GM12865 (cell line): ENCODE data around the gene SDC1.
A peak's percentile ranks its signal among the peaks of the same experiment; 100 is the strongest.

ENCODE experiments used
- DNase-seq: peaks from one replicate; pipeline ENCODE4 v3.0.0; 2010; ENCODE audit warnings: low read depth
- H3K4me3 ChIP-seq: 2 replicates; pipeline ENCODE4 v1.5.1; 2011; ENCODE audit warnings: mild to moderate bottlenecking, low read depth, low read length, control low read depth
- TF ChIP-seq, protein P1 (sequence below): IDR thresholded peaks from 2 replicates; pipeline ENCODE4 v1.5.1; 2011; ENCODE audit warnings: low read length, control low read depth, low read depth, inconsistent platforms; ENCODE audit not compliant: insufficient read depth; ENCODE audit errors: missing control alignments

SDC1 gene

DNA sequence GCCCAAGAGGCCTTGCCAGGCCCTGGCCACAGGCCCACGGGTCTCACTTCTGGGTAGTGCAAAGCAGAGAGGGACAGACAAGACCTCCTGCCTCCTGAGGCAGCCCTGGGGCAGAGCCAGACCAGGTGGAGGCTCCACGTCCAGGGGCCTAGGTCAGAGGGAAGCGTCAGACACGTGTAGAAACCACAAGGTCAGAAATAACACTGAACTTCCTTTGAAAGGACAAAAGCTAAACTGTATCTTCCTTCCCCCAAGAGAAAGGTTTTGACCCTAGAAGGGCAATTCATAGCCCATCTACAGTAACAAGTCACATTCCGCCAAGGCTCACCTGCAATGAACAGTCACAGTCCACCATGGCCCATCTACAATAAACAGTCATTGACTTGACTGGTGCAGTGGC is 17.9 kb downstream of the SDC1 start:
- DNase-seq = peak; percentile 62
- TF ChIP-seq, protein P1, sequence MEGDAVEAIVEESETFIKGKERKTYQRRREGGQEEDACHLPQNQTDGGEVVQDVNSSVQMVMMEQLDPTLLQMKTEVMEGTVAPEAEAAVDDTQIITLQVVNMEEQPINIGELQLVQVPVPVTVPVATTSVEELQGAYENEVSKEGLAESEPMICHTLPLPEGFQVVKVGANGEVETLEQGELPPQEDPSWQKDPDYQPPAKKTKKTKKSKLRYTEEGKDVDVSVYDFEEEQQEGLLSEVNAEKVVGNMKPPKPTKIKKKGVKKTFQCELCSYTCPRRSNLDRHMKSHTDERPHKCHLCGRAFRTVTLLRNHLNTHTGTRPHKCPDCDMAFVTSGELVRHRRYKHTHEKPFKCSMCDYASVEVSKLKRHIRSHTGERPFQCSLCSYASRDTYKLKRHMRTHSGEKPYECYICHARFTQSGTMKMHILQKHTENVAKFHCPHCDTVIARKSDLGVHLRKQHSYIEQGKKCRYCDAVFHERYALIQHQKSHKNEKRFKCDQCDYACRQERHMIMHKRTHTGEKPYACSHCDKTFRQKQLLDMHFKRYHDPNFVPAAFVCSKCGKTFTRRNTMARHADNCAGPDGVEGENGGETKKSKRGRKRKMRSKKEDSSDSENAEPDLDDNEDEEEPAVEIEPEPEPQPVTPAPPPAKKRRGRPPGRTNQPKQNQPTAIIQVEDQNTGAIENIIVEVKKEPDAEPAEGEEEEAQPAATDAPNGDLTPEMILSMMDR = no peak
- H3K4me3 ChIP-seq = no peak overlapping the region

DNA sequence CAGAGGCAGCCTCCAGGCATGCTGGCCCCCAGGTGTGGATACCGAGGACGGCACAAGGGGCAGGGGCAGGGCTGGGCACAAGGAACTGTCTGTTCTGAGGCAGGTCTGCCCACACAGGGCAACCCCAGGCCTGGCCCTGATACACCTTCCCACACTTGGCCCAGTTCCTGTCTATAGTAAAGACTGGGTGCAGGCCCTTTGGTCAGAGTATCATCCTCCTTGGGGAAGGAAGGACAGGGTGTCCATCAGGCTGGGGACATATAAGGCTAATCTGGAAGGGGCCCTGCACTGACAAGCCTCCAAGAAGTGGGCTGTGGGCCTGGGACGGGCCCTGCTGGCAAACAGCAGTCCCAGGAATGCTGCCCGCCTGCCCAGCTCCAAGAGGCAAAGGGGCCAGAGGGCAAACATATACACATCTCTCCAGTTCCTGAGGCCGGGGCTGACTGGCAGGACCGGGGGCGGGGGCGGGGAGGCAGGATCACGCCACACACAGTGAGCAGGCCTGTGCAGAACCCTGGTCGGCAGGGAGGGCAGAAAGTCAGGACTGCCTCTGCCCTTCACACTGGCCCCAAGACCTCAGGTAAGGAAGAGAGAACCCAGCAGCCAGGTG is 18.9 kb downstream of the SDC1 start:
- no peak overlapping the region for H3K4me3 ChIP-seq
- no peak for DNase-seq
- TF ChIP-seq, protein P1 = no peak

DNA sequence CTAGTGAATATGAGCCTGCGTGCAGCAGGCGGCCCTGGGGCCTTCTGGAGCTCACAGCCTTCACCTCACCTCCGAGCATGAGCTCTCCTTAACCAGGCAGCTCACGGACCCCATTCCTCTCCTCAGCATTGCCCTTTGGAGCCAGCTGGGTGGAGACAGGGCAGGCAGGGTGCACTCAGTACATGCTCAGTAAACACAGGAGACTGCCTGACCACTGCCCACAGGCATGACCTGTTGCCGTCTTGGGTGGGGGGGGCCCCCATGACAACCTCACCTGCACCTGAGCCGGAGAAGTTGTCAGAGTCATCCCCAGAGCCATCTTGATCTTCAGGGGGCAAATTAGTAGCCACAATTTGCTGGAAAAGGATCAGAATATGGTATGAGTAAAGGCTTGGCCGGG is 19.9 kb downstream of the SDC1 start:
- no peak for DNase-seq
- TF ChIP-seq, protein P1 = no peak
- H3K4me3 ChIP-seq = no peak overlapping the region

DNA sequence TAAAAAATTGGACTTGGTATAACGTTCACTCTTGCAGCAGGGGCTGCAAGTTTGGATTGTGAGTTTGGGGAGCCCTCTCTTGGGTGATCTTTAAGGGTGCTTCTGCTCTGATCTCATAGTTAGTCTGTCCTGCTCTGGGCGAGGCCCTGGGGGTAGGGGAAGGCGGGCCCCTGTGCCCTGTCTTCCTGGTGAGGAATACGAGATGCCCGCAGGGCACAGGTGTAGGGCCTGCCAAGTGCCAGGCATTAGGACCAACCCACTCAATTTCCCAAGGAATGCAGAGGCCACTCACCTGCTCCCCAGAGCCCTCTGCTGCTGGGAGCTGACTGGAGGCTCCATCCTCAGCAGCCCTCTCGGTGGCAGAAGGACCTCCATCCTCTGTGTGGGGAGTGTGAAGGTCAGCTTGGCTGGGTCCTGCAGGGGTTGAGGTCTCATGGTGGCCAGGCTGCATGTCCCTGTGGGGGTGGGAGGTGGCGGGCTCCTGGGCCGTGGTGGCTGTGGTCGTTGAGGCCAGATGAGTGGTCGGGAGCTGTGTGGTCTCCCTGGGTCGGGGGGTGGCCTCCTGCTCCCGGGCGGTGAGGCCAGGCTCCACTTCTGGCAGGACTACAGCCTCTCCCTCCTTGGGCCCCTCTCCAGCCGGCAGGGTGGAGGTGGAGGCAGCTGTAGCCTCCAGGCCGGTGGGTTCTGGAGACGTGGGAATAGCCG is 21.3 kb downstream of the SDC1 start:
- H3K4me3 ChIP-seq = no peak overlapping the region
- TF ChIP-seq, protein P1 = no peak
- no peak for DNase-seq

DNA sequence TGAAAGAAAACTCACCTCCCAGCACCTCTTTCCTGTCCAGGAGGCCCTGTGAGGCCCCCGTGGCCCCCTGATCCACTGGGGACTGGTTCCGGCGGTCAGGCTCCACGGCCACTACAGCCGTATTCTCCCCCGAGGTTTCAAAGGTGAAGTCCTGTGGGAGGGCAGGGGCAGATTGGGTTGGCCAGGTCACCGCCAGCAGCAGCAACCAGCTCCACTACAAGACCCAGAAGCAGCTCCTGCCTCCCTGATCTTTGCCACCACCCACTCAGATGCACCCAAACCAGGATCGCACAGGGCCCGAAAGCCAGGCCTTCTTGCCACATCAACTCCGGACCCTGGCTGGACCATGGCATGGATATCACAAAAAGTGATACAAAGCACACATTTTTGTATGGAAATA is 21.9 kb downstream of the SDC1 start:
- TF ChIP-seq, protein P1 = no peak
- DNase-seq = no peak

DNA sequence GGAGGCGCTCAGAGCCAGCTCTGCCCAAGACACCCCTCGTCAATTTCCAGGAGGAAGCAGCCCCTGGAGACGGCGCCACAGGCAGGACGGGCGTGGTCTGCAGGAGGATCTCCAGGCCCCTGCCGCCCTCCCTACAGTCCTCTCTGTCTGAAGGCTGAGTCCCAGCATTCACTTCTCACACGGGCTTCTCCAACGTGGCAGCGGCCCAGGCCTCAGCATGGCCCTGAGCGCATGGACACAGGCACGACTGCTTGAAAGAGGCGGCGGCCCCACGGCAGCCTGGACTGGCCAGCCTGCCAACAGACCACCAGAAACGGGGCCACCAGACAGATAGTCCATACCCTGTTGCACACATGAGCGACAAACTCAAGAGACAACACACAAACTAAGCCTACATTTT is 23.3 kb downstream of the SDC1 start:
- TF ChIP-seq, protein P1 = no peak
- no peak for DNase-seq
- H3K4me3 ChIP-seq = no peak overlapping the region

More for the DNA sequence above, 21.9 kb downstream of the SDC1 start:
- H3K4me3 ChIP-seq = no peak overlapping the region
